Osteocyte (in vitro differentiated cells): ENCODE data around the gene TIAL1. TPM values are rescaled to one million over a fixed set of nuclear protein-coding genes. Genes with fewer than 3 reads are reported as not detected.

Experiments used
- DNase-seq: peaks from one replicate; pipeline ENCODE4 v3.0.0; 2021; ENCODE audit warnings: mixed read lengths; ENCODE audit not compliant: unreplicated experiment; ENCODE audit errors: extremely low spot score
- H3K27ac Mint-ChIP-seq: one replicate; pipeline ENCODE4 v1.8.0; 2021; ENCODE audit warnings: mild to moderate bottlenecking, mixed read lengths; ENCODE audit not compliant: unreplicated experiment
- H3K27me3 Mint-ChIP-seq: one replicate; pipeline ENCODE4 v1.8.0; 2021; ENCODE audit warnings: mixed read lengths; ENCODE audit not compliant: unreplicated experiment
- H3K36me3 Mint-ChIP-seq: one replicate; pipeline ENCODE4 v1.8.0; 2021; ENCODE audit warnings: mixed read lengths; ENCODE audit not compliant: unreplicated experiment
- H3K4me1 Mint-ChIP-seq: one replicate; pipeline ENCODE4 v1.8.0; 2021; ENCODE audit warnings: mixed read lengths; ENCODE audit not compliant: unreplicated experiment
- H3K4me3 Mint-ChIP-seq: one replicate; pipeline ENCODE4 v1.8.0; 2021; ENCODE audit warnings: mild to moderate bottlenecking, moderate library complexity, mixed read lengths; ENCODE audit not compliant: unreplicated experiment
- H3K9me3 Mint-ChIP-seq: one replicate; pipeline ENCODE4 v1.8.0; 2021; ENCODE audit warnings: mixed read lengths; ENCODE audit not compliant: unreplicated experiment
- total RNA-seq: library from RNA; stranded (reverse); gene quantifications from 2 replicates; pipeline ENCODE4 v1.2.1, GENCODE V29; 2021
- TF ChIP-seq, protein P1 (sequence below): fragments of 200-600 bp; sonication (generic); IDR thresholded peaks from 2 replicates; pipeline ENCODE4 v1.5.0; 2021; ENCODE audit warnings: antibody characterized with exemption, mild to moderate bottlenecking, moderate library complexity

TIAL1 gene
- total RNA-seq, 1 donor from 2014 or later: 133 TPM

- TF ChIP-seq, protein P1, sequence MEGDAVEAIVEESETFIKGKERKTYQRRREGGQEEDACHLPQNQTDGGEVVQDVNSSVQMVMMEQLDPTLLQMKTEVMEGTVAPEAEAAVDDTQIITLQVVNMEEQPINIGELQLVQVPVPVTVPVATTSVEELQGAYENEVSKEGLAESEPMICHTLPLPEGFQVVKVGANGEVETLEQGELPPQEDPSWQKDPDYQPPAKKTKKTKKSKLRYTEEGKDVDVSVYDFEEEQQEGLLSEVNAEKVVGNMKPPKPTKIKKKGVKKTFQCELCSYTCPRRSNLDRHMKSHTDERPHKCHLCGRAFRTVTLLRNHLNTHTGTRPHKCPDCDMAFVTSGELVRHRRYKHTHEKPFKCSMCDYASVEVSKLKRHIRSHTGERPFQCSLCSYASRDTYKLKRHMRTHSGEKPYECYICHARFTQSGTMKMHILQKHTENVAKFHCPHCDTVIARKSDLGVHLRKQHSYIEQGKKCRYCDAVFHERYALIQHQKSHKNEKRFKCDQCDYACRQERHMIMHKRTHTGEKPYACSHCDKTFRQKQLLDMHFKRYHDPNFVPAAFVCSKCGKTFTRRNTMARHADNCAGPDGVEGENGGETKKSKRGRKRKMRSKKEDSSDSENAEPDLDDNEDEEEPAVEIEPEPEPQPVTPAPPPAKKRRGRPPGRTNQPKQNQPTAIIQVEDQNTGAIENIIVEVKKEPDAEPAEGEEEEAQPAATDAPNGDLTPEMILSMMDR: no peak
- no peaks in the 10 kb centered on the region for H3K27me3 Mint-ChIP-seq
- H3K4me1 Mint-ChIP-seq: peaks cover 50% of the 10 kb centered on the region
- peaks cover 4% of the 10 kb centered on the region for H3K9me3 Mint-ChIP-seq
- H3K4me3 Mint-ChIP-seq: peak overlapping the region; percentile 97
- H3K36me3 Mint-ChIP-seq: peaks cover 7% of the 10 kb centered on the region
- peak overlapping the region; percentile 99 for H3K27ac Mint-ChIP-seq
- DNase-seq: no peak
Measured at GRCh38 chr10:119595134-119595675, 1.6 kb downstream of the TIAL1 start.

DNA sequence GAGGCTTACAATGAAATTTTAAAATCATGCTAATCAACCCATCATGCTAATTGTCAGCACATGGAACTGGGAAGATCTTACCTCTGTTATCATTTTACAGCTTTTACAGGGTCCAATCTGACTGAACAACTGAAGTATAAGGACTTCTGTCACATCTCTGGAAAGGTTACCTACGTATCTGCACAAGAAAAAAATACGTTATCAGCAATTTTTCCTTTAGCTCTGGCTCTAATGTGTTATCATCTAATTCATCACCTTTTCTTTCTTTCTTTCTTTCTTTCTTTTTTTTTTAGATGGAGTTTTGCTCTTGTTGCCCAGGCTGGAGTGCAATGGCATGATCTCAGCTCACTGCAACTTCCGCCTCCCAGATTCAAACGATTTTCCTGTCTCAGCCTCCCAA lies 8.7 kb downstream of the TIAL1 start:
- peaks cover 8% of the 10 kb centered on the region for H3K36me3 Mint-ChIP-seq

DNA sequence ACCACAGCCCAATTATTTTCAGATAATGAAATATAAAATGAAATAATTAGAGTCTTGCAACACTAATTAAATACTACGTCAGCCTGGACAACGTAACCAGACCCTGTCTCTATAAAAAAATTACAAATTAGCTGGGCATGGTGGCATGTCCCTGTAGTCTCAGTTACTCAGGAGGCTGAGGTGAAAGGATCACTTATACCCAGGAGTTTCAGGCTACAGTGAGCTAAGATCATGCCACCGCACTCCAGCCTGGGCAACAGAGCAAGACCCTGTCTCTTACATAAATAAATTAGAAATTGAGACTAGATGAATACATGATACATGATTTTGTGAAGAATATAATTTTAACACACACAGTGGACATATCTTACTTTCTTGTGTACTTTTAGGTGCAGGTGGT lies 18.4 kb downstream of the TIAL1 start:
- Mint-ChIP-seq H3K9me3 (no peaks in the 10 kb centered on the region), H3K27me3 (no peaks in the 10 kb centered on the region), H3K4me3 (no peak overlapping the region), H3K27ac (no peak overlapping the region), H3K36me3 (peaks cover 48% of the 10 kb centered on the region), H3K4me1 (peaks cover 4% of the 10 kb centered on the region)
- TF ChIP-seq, protein P1: no peak
- DNase-seq: no peak

More for the DNA sequence above, 8.7 kb downstream of the TIAL1 start:
- no peaks in the 10 kb centered on the region for H3K27me3 Mint-ChIP-seq
- H3K9me3 Mint-ChIP-seq: no peaks in the 10 kb centered on the region
- H3K27ac Mint-ChIP-seq: no peak overlapping the region
- no peak overlapping the region for H3K4me3 Mint-ChIP-seq
- TF ChIP-seq, protein P1: no peak
- peaks cover 20% of the 10 kb centered on the region for H3K4me1 Mint-ChIP-seq
- DNase-seq: no peak

- Mint-ChIP-seq H3K4me3 (no peak overlapping the region), H3K4me1 (no peaks in the 10 kb centered on the region), H3K9me3 (no peaks in the 10 kb centered on the region), H3K27ac (no peak overlapping the region), H3K36me3 (peaks cover 46% of the 10 kb centered on the region), H3K27me3 (no peaks in the 10 kb centered on the region)
- TF ChIP-seq, protein P1: no peak
- DNase-seq: no peak
Measured at GRCh38 chr10:119575991-119576390, 20.8 kb downstream of the TIAL1 start.

- no peak for DNase-seq
- H3K36me3 Mint-ChIP-seq: peaks cover 46% of the 10 kb centered on the region
- H3K4me1 Mint-ChIP-seq: no peaks in the 10 kb centered on the region
- H3K4me3 Mint-ChIP-seq: no peak overlapping the region
- H3K27ac Mint-ChIP-seq: no peak overlapping the region
- H3K9me3 Mint-ChIP-seq: no peaks in the 10 kb centered on the region
- TF ChIP-seq, protein P1: no peak
- H3K27me3 Mint-ChIP-seq: no peaks in the 10 kb centered on the region
Measured at GRCh38 chr10:119575506-119575905, 21.3 kb downstream of the TIAL1 start.
